A549 (cell line): ENCODE data around the gene BRD1. TPM values are rescaled to one million over a fixed set of nuclear protein-coding genes. Genes with fewer than 3 reads are reported as not detected.

ENCODE experiments used
- ATAC-seq, 2 experiments: fragments of 200-7000 bp in 1 of 2; fragments of >200 bp in 1 of 2; cut with Nextera tagmentation in 1 of 2; cut with Tn5 transposase in 1 of 2; 3 replicates each; pipeline versions ENCODE4 v1.8.0 to v1.9.1; 2018 to 2020; ENCODE audit warnings: mild to moderate bottlenecking in 1 of 2, moderate library complexity in 1 of 2
- CTCF ChIA-PET: fragments of 300-600 bp; sonication (Branson Sonifier 250); formaldehyde crosslinking; extraction: SDS; loops from one replicate; lab custom pipeline; 2021; ENCODE audit warnings: antibody characterized with exemption, inconsistent platforms; lab: Yijun Ruan, JAX
- POLR2A ChIA-PET: fragments of 350-600 bp; formaldehyde crosslinking; extraction: SDS; loops from one replicate; lab custom pipeline; 2021; ENCODE audit warnings: antibody characterized with exemption, inconsistent platforms; lab: Yijun Ruan, JAX
- DNase-seq, 2 experiments: peaks; one replicate each; pipeline versions ENCODE4 v3.0.0 to v3.0.0-alpha.2; 2011 to 2016; ENCODE audit warnings: low read depth in 1 of 2, low spot score in 1 of 2
- FAIRE-seq: peaks from 2 replicates; lab custom pipeline; 2011; peaks lifted over from hg19 to GRCh38; lab: Jason Lieb, UNC
- H3K27ac ChIP-seq, 2 experiments: fragments of >200 bp; sonication (Bioruptor Twin); formaldehyde crosslinking; 3 replicates each; pipeline ENCODE4 v1.5.1; 2016 to 2017
- H3K4me1 ChIP-seq: fragments of >200 bp; sonication (Bioruptor Twin); formaldehyde crosslinking; 3 replicates; pipeline ENCODE4 v1.6.1; 2016
- H3K4me2 ChIP-seq: fragments of >200 bp; sonication (Bioruptor Twin); formaldehyde crosslinking; 3 replicates; pipeline ENCODE4 v1.6.1; 2016
- H3K4me3 ChIP-seq: fragments of >200 bp; sonication (Bioruptor Twin); formaldehyde crosslinking; 3 replicates; pipeline ENCODE4 v1.5.1; 2016
- H3K9me3 ChIP-seq: fragments of >200 bp; sonication (Bioruptor Twin); formaldehyde crosslinking; 3 replicates; pipeline ENCODE4 v1.6.1; 2016
- ATOH8 ChIP-seq: fragments of 250-450 bp; sonication (Bioruptor Pico); IDR thresholded peaks from 2 replicates; pipeline ENCODE4 v1.5.0; 2020; ENCODE audit warnings: low read depth, mild to moderate bottlenecking, moderate library complexity
- BCL3 ChIP-seq: fragments of >200 bp; sonication (Bioruptor Twin); formaldehyde crosslinking; IDR thresholded peaks from 3 replicates; pipeline ENCODE4 v1.6.1; 2016
- BHLHE40 ChIP-seq: IDR thresholded peaks from 2 replicates; pipeline ENCODE4 v1.6.1; 2012; ENCODE audit warnings: low read depth, low read length, inconsistent platforms
- CHD2 ChIP-seq: fragments of 150-350 bp; IDR thresholded peaks from 2 replicates; pipeline ENCODE4 v1.6.1; 2014; ENCODE audit warnings: low read length; ENCODE audit not compliant: partially characterized antibody
- CTCF ChIP-seq: fragments of >200 bp; sonication (Bioruptor Twin); formaldehyde crosslinking; IDR thresholded peaks from 3 replicates; pipeline ENCODE4 v1.5.1; 2016
- ELK1 ChIP-seq: fragments of 150-350 bp; IDR thresholded peaks from 2 replicates; pipeline ENCODE4 v1.6.1; 2014; ENCODE audit warnings: low read depth, mild to moderate bottlenecking, low read length
- FOSL2 ChIP-seq, 2 experiments: fragments of 450-650 bp in 1 of 2; fragments of >200 bp in 1 of 2; sonication (Bioruptor Twin) in 1 of 2; formaldehyde crosslinking; IDR thresholded peaks; 2 replicates each; pipeline versions ENCODE4 v1.5.0 to v1.6.1; 2016 to 2020; ENCODE audit warnings: mild to moderate bottlenecking in 1 of 2, moderate library complexity in 1 of 2
- FOXS1 ChIP-seq: fragments of 250-450 bp; sonication (Bioruptor Pico); IDR thresholded peaks from 2 replicates; pipeline ENCODE4 v1.5.0; 2020; ENCODE audit warnings: mild to moderate bottlenecking, moderate library complexity
- HES2 ChIP-seq: fragments of >200 bp; sonication (Bioruptor Twin); formaldehyde crosslinking; IDR thresholded peaks from 2 replicates; pipeline ENCODE4 v1.6.1; 2016
- HOXB5 ChIP-seq: fragments of 250-450 bp; sonication (Bioruptor Pico); IDR thresholded peaks from 2 replicates; pipeline ENCODE4 v1.5.0; 2020; ENCODE audit warnings: mild to moderate bottlenecking, moderate library complexity
- KDM1A ChIP-seq: fragments of 200-600 bp; sonication (generic); IDR thresholded peaks from 2 replicates; pipeline ENCODE4 v1.6.1; 2016; ENCODE audit warnings: low read depth, mild to moderate bottlenecking
- MAFK ChIP-seq: fragments of 450-650 bp; IDR thresholded peaks from 2 replicates; pipeline ENCODE4 v1.6.1; 2014; ENCODE audit not compliant: partially characterized antibody
- MYC ChIP-seq: IDR thresholded peaks from 2 replicates; pipeline ENCODE4 v1.6.1; 2012; ENCODE audit warnings: mild to moderate bottlenecking, inconsistent platforms, low read length, improper control_type of control experiment, borderline replicate concordance
- PBX3 ChIP-seq: IDR thresholded peaks from 2 replicates; pipeline ENCODE4 v1.6.1; 2012
- PHF8 ChIP-seq: fragments of 200-600 bp; sonication (generic); IDR thresholded peaks from 2 replicates; pipeline ENCODE4 v1.6.1; 2016; ENCODE audit warnings: low read depth, mild to moderate bottlenecking, antibody characterized with exemption, moderate library complexity, borderline replicate concordance
- POLR2A ChIP-seq: IDR thresholded peaks from 2 replicates; pipeline ENCODE4 v1.6.1; 2012; ENCODE audit warnings: mild to moderate bottlenecking, low read length
- POLR2AphosphoS2 ChIP-seq: conservative IDR thresholded peaks from 2 replicates; pipeline ENCODE4 v1.6.1; 2012; ENCODE audit warnings: low read length, improper control_type of control experiment, inconsistent platforms
- RCOR1 ChIP-seq: fragments of 150-350 bp; IDR thresholded peaks from 2 replicates; pipeline ENCODE4 v1.6.1; 2014; ENCODE audit warnings: antibody characterized with exemption, low read length, low read depth
- RNF2 ChIP-seq: fragments of 200-600 bp; sonication (generic); IDR thresholded peaks from 2 replicates; pipeline ENCODE4 v1.6.1; 2016; ENCODE audit warnings: low read depth, mild to moderate bottlenecking, antibody characterized with exemption, moderate library complexity, borderline replicate concordance
- SMC3 ChIP-seq: fragments of >200 bp; sonication (Bioruptor Twin); formaldehyde crosslinking; IDR thresholded peaks from 3 replicates; pipeline ENCODE4 v1.6.1; 2018; ENCODE audit warnings: inconsistent platforms
- TP53 ChIP-seq: fragments of 250-450 bp; sonication (Bioruptor Pico); IDR thresholded peaks from 2 replicates; pipeline ENCODE4 v1.5.0; 2021; ENCODE audit warnings: mild to moderate bottlenecking, moderate library complexity
- USF2 ChIP-seq: fragments of 450-650 bp; IDR thresholded peaks from 2 replicates; pipeline ENCODE4 v1.6.1; 2014; ENCODE audit warnings: antibody characterized with exemption
- ZC3H11A ChIP-seq: fragments of 450-650 bp; IDR thresholded peaks from 2 replicates; pipeline ENCODE4 v1.6.1; 2014; ENCODE audit warnings: antibody characterized with exemption, mild to moderate bottlenecking
- ZFP36 ChIP-seq: fragments of 450-650 bp; IDR thresholded peaks from 2 replicates; pipeline ENCODE4 v1.6.1; 2014; ENCODE audit warnings: borderline replicate concordance; ENCODE audit not compliant: partially characterized antibody
- ZSCAN20 ChIP-seq: fragments of 250-450 bp; sonication (Bioruptor Pico); IDR thresholded peaks from 2 replicates; pipeline ENCODE4 v1.8.0; 2022; ENCODE audit warnings: mild to moderate bottlenecking, moderate library complexity
- WGBS: methylation state at CpG from one replicate; pipeline ENCODE4 v1.1.6; 2017; ENCODE audit errors: missing lambda C conversion rate; 5-methylcytosine and 5-hydroxymethylcytosine counted together
- polyA plus RNA-seq, 4 experiments: library from polyadenylated mRNA; depleted of rRNA in 3 of 4; stranded (reverse); fragments of >200 nt; fragmentation: RNase III in 1 of 4; extraction: RNeasy Plus Mini Kit Qiagen cat#74134 plus additional on column Dnase treatment in 1 of 4; gene quantifications; 2 replicates in 3 of 4; 3 replicates in 1 of 4; pipeline ENCODE4 v1.2.3, GENCODE V29; 2011 to 2017

BRD1 gene
- polyA plus RNA-seq, 2 of the 4 experiments (the other 2 are of a cell fraction): 3.7 to 11.5 TPM

GRCh38 chr22:49749885-49750510 lies 77.7 kb downstream of the BRD1 start:
- H3K4me3 ChIP-seq: no peak overlapping the region
- FAIRE-seq: no peak
- ChIA-PET CTCF (no interaction called here), POLR2A (no interaction called here)
- no peak overlapping the region for H3K27ac ChIP-seq
- peaks cover 16% of the 10 kb centered on the region; the same call in 2 of the 3 replicates for H3K9me3 ChIP-seq
- H3K4me2 ChIP-seq: no peak overlapping the region
- ATAC-seq: no peak
- 26% methylated on average over 7 of the region's 24 CpGs for WGBS
- H3K4me1 ChIP-seq: no peaks in the 10 kb centered on the region
- TF ChIP-seq SMC3 (no peak), RNF2 (no peak), USF2 (no peak), BCL3 (no peak), ZSCAN20 (CRISPR knock-in tag) (no peak), ATOH8 (CRISPR knock-in tag) (no peak), ELK1 (no peak), TP53 (CRISPR knock-in tag) (no peak), FOXS1 (CRISPR knock-in tag) (no peak), MAFK (no peak), HOXB5 (CRISPR knock-in tag) (no peak), POLR2A (no peak), ZFP36 (no peak), CHD2 (no peak), PBX3 (no peak), BHLHE40 (no peak), FOSL2 (IDR thresholded peaks at IDR 0.05) (no peak), FOSL2 (CRISPR knock-in tag; IDR thresholded peaks at IDR 0.05) (no peak), MYC (no peak)
- no peak for DNase-seq

- WGBS: 45% methylated on average over 4 of the region's 9 CpGs
- no peak overlapping the region for H3K4me3 ChIP-seq
- POLR2A ChIA-PET: no interaction called here
- TF ChIP-seq ELK1 (no peak), HOXB5 (CRISPR knock-in tag) (no peak), POLR2AphosphoS2 (no peak), KDM1A (no peak), HES2 (no peak), TP53 (CRISPR knock-in tag) (no peak), USF2 (no peak), CTCF (no peak), RCOR1 (no peak), POLR2A (no peak), ATOH8 (CRISPR knock-in tag) (no peak), MYC (no peak), BHLHE40 (no peak), PHF8 (no peak), ZC3H11A (no peak)
Measured at GRCh38 chr22:49749227-49749626, 78.4 kb downstream of the BRD1 start.

More at GRCh38 chr22:49749227-49749626, 78.4 kb downstream of the BRD1 start:
- no peak overlapping the region for H3K27ac ChIP-seq
- H3K4me2 ChIP-seq: no peak overlapping the region
- no peak for ATAC-seq
- H3K9me3 ChIP-seq: peaks cover 16% of the 10 kb centered on the region; the same call in 2 of the 3 replicates
- CTCF ChIA-PET: no interaction called here
- H3K4me1 ChIP-seq: no peaks in the 10 kb centered on the region
- FAIRE-seq: no peak
- no peak for DNase-seq
